HG03139 (cell line): ENCODE results near the gene SPOPL.
"Not testable (repeated sequence)": the region's sequence is repeated elsewhere in the genome, so short reads cannot be mapped to it uniquely, and the experiment has no call there.

Experiments
- ATAC-seq: cut with Tn5 transposase; IDR thresholded peaks from one replicate; pipeline ENCODE4 v1.9.1; 2021; ENCODE audit not compliant: unreplicated experiment

Gene SPOPL

DNA sequence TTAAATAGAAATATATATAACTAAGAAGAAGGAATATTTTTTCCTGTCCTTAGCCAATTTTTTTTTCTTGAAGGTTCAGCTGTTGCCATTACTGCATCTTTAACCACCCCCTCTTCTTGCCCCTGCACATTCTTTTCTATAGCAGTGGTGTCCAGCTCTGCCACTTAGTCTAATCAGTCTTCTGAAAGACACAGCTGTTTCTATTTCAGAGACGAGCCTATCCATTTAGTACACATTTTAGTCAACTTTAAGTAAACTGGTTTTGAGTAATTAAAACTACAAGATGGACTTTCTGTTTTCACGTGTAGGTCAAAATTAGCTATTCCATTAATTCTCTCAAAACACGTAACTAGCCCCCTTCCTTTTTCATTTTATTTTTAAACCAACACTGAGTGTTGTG, 21.0 kb downstream of the SPOPL start:
- peak; percentile 56 for ATAC-seq

DNA sequence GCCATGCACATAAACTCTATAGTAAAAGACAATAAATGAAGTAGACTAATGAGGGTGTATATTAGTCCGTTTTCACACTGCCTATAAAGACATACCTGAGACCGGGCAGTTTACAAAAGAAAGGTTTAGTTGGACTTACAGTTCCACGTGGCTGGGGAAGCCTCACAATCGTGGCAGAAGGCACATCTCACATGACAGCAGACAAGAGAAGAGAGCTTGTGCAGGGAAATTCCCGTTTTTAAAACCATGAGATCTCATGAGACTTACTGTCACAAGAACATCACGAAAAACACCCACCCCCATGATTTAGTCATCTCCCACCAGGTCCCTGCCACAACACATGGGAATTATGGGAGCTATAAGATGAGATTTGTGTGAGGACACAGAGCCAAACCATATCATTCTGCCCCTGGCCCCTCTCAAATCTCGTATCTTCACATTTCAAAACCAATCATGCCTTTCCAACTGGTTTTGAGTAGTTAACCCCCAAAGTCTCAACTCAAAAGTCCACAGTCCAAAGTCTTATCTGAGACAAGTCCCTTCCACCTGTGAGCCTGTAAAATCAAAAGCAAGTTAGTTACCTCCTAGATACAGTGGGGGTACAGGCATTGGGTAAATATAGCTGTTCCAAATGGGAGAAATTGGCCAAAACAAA, 21.6 kb downstream of the SPOPL start:
- peak; percentile 30 for ATAC-seq

DNA sequence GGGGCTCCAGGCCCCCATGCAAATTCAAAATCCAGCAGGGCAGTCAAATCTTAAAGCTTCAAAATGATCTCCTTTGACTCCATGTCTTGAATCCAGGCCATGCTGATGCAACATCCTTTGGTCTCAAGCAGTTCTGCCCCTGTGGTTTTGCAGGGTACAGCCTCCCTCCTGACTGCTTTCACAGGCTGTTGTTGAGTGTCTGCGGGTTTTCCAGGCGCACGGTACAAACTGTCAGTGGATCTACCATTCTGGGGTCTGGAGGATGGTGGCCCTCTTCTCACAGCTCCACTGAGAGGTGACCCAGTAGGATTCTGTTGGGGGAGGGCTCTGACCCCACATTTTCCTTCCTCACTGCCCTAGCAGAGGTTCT, 22.1 kb downstream of the SPOPL start:
- ATAC-seq = not testable (repeated sequence)

DNA sequence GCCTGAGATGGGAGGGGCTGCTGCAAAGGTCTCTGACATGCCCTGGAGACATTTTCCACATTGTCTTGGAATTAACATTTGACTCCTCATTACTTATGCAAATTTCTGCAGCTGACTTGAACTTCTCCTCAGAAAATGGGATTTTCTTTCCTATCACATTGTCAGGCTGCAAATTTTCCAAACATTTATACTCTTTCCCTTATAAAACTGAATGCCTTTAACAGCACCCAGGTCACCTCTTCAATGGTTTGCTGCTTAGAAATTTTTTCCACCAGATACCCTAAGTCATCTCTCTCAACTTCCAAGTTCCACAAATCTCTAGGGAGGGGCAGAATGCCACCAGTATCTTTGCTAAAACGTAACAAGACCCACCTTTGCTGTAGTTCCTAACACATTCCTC, 22.8 kb downstream of the SPOPL start:
- ATAC-seq = not testable (repeated sequence)

DNA sequence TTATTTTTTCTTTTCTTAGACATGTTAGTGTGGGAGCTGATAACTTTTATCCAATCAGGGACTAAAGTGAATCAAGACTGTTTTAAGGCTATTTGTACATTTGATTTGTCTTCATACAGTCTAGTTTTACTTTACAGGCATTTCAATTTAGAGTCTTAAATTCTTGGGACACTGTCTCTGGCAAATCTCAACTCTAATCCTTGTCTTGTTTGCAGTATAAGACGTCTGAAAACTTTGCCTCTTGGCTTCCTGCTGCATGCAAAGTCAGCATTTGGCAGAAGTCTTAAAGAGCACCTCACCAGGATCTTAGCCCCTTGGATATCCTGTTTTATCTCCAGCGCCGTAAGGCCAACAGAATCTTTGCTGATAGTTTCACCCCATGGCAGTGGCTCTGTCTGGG, 30.3 kb downstream of the SPOPL start:
- ATAC-seq = no peak

DNA sequence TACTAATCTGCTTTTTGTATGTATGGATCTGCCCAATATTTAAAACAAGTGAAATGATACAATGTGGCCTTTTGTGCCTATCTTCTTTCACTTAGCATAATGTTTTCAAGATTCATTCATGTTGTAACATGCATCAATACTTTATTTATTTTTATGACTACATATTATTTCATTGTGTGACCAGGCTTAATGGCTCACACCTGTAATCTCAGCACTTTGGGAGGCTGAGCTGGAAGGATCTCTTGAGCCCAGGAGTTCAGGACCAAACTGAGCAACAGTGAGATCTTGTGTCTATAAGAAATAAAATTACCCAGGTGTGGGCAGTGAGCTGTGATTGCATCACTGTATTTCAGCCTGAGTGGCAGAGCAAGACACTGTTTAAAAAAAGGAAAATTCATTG, 33.2 kb downstream of the SPOPL start:
- ATAC-seq = no peak

DNA sequence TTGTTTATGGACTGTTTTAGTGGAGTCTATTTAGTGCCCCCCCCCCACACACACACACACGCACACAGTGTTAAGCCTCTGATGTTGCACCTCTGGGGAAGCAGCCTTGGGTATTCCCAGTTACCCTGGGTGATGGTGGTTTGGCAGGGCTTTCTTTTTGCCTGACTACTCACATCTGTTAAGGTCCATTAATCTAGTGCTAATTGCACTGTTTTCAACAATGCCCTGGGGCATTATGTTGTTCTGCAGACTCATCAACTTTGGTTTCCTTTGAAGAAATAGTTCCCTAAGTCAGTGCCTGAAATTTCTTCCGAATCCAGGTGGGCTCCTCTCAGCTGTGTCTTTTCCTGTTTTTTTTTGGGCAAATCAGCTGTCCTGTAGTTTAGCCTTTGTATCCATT, 34.7 kb downstream of the SPOPL start:
- peak; percentile 63 for ATAC-seq

DNA sequence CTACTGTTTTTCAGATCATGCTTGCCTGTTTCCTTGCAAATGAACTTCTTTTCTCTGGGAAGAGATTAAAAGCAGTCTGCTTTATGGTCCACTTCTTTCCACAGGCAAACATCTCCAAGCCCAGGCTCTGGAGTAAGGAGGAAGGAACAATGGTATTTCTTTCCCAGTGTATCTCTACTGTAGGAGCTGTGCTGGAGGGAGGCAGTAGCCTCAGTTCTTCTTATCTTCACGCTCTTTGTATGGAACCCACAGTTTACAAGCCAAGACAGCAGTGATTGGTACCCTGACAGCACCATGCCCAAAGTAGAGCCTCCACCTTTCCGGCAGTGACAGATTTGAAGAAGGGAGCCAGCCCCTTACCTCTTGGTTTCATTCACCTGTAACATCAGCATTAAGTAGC, 35.2 kb downstream of the SPOPL start:
- no peak for ATAC-seq

DNA sequence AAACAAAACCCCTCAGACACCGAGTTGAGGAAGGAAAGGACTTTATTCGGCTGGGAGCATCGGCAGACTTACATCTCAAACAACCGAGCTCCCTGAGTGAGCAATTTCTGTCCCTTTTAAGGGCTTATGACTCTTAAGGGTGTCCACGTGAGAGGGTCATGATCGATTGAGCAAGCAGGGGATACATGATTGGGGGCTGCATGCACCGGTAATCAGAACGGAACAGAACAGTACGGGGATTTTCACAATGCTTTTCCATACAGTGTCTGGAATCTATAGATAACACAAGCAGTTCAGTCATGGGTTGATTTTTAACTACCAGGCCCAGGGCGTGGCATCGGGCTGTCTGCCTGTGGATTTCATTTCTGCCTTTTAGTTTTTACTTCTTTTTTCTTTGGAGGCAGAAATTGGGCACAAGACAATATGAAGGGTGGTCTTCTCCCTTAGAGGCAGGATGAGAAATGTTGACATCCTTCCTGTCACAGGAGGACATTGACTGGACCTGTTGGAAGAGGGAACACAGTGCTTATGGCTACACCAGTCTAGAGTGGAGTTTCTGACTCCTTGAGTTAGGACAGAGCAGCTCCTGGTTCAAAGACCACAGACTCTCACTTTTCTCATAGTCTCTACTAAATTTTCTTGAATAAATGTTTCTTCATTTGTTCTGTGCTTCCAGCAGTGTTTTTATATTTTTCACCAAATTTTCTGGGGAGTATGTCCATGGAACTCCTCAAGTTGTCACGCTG, 35.8 kb downstream of the SPOPL start:
- no peak for ATAC-seq

DNA sequence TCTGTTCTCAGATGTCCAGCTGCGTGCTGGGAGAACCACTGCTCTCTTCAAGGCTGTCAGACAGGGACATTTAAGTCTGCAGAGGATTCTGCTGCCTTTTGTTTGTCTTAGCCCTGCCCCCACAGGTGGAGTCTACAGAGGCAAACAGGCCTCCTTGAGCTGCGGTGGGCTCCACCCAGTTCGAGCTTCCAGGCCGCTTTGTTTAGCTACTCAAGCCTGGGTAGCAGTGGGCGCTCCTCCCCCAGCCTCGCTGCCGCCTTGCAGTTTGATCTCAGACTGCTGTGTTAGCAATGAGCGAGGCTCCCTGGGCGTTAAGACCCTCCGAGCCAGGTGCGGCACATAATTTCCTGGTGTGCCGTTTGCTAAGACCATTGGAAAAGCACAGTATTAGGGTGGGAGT, 42.6 kb downstream of the SPOPL start:
- not testable (repeated sequence) for ATAC-seq

DNA sequence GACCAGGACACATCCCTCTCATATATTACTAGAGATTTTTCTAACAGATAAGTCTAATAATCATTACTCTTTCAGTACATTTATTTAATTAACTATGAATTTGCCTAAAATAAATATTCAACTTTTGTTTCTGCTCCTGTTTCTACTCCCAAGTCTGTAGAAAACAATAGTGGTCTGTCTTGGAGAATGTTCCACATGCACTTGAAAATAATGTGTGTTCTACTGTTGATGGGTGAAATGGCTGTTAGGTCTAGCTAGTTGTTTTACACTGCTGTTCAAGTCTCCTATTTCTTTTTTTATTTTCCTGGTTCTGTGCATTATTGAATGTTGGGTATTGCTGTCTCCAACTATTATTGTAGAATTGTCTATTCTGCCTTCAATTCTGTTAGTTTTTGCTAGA, 47.2 kb downstream of the SPOPL start:
- no peak for ATAC-seq

DNA sequence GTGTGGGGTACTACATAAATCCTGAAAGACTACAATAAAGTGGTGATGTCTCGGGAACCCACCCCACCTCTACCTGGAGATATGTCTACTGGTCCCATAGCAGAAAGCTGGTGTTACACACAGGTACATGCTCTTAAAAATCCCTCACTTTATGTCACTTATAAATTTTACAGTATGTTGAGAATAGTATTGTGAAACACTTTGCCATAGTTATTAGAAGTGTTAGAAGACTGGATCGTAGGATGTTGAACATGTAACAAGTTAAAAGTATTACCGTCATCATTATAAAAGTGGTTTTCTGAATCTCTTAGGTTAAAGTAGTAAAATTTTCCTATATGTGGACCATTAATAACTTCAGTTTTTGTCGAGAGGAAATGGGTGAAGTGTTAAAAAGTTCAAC, 48.6 kb downstream of the SPOPL start:
- no peak for ATAC-seq

DNA sequence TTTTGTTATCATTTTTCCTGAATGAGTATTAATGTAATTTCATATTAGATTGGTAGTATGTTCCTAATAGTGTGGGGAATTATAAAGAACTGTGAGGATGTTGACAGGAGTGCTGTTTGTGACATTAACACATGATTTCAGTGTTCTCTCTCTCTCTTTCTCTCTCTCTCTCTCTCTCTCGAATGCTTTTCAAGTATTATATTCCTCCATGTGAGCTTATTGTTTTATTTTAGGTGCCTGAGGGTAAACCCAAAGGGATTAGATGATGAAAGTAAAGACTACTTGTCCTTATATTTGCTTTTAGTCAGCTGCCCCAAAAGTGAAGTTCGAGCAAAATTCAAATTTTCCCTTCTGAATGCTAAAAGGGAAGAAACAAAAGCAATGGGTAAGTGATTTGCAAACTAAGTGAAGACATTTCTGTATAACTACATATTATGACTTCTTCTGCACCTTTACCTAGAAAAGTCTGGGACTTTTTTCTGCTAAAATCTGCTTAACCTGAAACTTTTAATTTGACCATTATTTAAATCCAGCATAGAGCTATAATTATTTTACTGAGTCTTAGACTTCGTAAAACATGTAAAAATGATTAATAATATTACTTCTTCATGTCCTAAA, 49.2 kb downstream of the SPOPL start:
- ATAC-seq = no peak

DNA sequence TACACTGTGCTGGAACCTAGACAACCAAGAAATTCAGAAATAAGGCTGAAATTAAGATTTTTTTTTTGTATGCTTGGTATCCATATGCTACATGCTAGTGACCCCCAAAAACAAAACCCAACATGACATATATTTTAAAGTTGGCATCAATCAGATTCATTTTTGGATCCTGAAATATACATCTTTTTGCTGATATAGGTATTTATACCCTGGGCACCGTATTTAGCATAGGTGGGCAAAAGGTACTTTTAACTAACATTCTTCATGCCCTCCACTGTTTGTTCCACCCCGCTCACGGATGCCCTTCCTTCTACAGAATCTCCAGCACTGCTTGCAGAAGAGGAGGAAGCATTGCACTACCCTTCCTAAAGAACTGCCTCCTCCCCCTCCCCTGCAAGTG, 52.6 kb downstream of the SPOPL start:
- ATAC-seq = no peak

DNA sequence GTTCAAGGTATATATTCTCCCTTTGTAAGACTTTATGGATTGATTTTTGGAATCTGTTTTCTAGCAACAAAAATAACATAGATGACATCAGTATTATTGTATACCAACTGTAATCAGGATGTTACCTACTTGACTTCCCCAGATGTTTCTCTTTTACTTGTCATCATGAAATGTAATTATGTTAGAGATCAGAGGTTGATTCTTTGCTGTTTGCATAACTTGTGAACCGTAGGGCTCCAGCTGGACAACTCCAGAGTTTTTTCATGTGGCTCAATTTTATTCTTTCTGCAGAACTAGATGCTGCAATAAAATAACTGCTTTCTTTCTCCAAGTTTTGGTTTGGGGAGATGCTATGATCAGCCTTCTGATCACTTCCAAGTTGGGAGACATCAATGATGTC, 58.1 kb downstream of the SPOPL start:
- ATAC-seq = no peak

DNA sequence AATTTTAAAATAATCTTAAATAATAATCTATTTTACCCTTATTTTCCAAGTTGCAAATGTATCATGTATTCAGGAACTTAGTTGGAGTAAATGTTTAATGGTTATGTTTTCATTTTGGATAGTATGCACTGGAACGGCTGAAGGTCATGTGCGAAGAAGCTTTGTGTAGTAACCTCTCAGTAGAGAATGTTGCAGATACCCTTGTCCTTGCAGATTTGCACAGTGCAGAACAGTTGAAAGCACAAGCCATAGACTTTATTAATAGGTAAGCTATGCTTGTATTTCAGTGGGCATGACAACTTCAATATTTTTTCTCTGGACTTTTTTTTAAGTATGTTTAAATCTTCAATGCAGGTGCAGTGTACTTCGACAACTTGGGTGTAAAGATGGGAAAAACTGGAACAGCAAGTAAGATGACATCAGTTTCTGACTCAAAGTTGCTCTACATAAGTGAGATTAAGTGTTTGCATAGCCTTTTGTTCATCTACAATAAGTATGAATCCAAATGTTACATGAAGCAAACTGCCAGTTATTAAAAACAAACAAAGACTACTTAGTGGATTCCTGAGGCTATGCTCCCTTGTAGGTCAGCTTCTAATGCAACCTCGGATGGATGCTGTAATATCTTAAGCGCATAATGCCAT, 63.1 kb downstream of the SPOPL start:
- ATAC-seq = no peak

DNA sequence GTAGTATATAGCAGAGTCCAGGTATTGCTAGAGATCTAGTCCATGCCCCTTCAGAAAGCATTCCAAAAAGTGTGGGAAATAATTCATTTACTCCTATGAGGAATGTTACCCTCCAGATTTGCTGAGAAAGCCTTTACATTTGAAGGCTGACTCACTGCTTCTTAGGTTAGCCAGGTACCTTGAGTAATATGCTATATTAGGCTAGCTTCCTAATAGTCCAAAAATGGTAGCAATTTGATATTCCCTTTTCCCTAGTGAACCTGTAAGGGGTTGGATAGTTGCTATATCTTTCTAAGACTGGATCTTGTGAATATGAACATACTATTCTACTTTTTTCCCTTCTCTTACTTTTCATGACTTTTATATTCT, 63.6 kb downstream of the SPOPL start:
- no peak for ATAC-seq

DNA sequence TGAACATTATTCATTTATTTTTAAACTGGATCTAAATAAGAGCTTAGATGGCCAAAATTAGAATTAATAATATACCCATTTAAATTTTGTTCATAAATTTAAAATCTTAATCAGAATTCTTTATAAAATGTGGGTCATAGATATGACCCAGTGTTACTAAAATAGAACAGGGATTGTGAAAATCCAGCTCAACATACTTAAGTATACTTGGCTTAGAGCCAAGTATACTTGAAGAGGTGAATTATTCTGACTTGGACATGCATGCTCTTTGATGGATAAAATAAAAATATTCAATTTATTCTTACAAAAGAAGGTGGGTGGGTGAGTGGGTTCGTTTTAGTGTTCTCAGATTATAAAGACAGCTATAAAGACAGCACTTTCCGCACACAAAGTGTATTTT, 70.7 kb downstream of the SPOPL start:
- no peak for ATAC-seq

DNA sequence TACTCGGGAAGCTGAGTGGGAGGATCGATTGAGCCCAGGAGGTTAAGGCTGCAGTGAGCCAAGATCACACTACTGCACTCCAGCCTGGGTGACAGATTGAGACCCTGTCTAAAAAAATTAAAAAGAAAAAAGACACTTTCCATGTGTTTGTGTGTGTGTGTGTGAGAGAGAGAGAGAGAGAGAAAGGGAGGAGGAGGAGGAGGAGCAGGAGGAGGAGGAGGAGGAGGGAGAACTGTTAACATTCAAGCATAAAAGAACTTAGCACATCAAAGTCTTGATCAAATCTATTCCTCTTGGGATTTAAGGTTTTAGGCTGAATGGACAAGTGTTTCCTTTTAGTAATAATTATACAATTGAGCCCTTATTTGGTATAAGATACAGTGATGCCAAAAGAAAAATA, 75.5 kb downstream of the SPOPL start:
- no peak for ATAC-seq

DNA sequence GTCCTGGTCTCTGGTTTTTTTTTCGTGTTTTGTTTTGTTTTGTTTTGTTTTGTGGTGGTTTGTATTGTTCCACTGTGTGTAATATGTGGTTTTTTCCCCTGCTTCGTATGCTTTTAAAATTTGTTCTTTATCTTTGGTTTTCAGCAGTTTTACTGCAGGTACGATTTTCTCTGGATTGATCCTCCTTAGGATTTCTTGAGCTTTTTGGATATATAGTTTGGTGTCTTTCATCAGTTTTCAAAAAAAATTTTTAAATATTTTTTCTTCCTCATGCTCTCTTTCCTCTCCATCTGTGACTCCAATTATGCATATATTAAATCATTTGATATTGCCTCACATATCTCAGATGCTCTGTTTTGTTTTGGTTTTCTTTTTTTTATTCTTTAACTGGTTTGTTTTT, 78.0 kb downstream of the SPOPL start:
- ATAC-seq = no peak

DNA sequence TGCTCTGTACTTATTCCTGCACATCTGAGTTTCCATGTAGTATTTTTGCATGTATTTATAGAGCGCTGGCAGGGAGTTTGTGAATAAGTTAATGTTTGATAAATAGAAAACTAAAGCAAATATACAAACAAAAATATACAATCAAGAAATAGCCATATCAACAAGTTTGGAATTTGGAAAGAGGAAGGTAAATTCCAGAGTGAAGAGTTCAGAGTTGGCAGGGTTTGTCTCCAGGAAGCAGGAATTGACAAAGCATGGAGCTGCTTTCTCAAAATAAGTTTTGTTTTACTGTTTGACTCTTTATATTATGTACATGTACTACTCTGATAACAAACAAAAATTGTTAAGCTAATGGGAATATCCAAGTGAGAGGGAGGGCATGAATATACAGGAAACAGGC, 80.3 kb downstream of the SPOPL start:
- no peak for ATAC-seq

DNA sequence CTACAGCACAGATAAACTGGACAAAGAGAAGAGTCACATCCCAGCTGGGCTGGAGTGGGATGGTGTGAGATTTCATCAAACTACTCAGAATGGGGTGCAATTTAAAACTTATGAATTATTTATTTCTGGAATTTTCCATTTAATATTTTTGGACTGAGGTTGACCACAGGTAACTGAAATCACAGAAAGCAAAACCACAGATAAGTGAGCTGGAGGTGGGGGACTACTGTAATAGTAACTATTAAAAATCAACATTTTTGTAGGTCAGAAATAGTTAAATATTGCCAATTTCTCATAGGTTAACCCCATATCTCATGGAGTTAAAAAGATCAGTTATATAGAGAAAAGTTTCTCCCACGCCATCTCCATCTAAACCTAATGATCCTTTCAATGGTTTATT, 88.1 kb downstream of the SPOPL start:
- no peak for ATAC-seq
